Transverse colon (tissue), 4 donors: ENCODE results near the gene MYDGF. TPM values are rescaled to one million over a fixed set of nuclear protein-coding genes. Genes with fewer than 3 reads are reported as not detected.
A peak's percentile ranks its signal among the peaks of the same experiment; 100 is the strongest.

ENCODE experiments used
- DNase-seq: peaks from one replicate; pipeline ENCODE4 v3.0.0-alpha.2; 2019
- H3K27ac ChIP-seq, 4 donors: fragments of 200-600 bp; sonication (generic); 2 replicates each; pipeline ENCODE4 v1.5.1; 2016 to 2018; ENCODE audit warnings: inconsistent platforms in 4 of 4
- H3K27me3 ChIP-seq: fragments of 200-600 bp; sonication (generic); 2 replicates; pipeline ENCODE4 v1.5.1; 2017; ENCODE audit warnings: inconsistent platforms
- H3K36me3 ChIP-seq, 4 donors: fragments of 200-600 bp; sonication (generic); 2 replicates each; pipeline ENCODE4 v1.5.1; 2017 to 2019; ENCODE audit warnings: inconsistent platforms in 4 of 4
- H3K4me1 ChIP-seq, 4 donors: fragments of 200-600 bp; sonication (generic); 2 replicates each; pipeline ENCODE4 v1.5.1; 2017 to 2020; ENCODE audit warnings: inconsistent platforms in 4 of 4
- H3K4me3 ChIP-seq, 4 donors: fragments of 200-600 bp; sonication (generic); 1 replicate in 1 of 4; 2 replicates in 3 of 4; pipeline versions ENCODE4 v1.5.1 to v1.6.1; 2017 to 2019; ENCODE audit warnings: inconsistent platforms in 4 of 4
- H3K9me3 ChIP-seq, 2 donors: fragments of 200-600 bp; sonication (generic); 2 replicates each; pipeline ENCODE4 v1.5.1; 2017 to 2019; ENCODE audit warnings: inconsistent platforms in 2 of 2
- EP300 ChIP-seq: sonication (generic); formaldehyde crosslinking; IDR thresholded peaks from one replicate; pipeline ENCODE4 v1.6.1; 2017; ENCODE audit warnings: antibody characterized with exemption, low read depth
- POLR2A ChIP-seq: fragments of 450-650 bp; IDR thresholded peaks from one replicate; pipeline ENCODE4 v1.6.1; 2016; ENCODE audit warnings: antibody characterized with exemption, mild to moderate bottlenecking, moderate library complexity
- POLR2AphosphoS5 ChIP-seq, 3 donors: sonication (generic); formaldehyde crosslinking; IDR thresholded peaks; one replicate each; pipeline ENCODE4 v1.6.1; 2016; ENCODE audit warnings: antibody characterized with exemption in 3 of 3
- WGBS, 2 donors: methylation state at CpG; one replicate each; pipeline ENCODE4 v1.1.5; 2018; ENCODE audit warnings: low coverage in 1 of 2; 5-methylcytosine and 5-hydroxymethylcytosine counted together
- in situ Hi-C, 4 donors: fragments of 200-750 bp; cut with MboI; loops; one replicate each; pipeline versions ENCODE4 v1.15.0 to v1.15.1; 2017; ENCODE audit warnings: low sequenced_read_pairs in 3 of 4, low pct_ligation_motif_present in 1 of 4, low pct_unique_long_range_greater_than_20kb in 1 of 4
- intact Hi-C: fragments of 100-400 bp; cut with DNase I; formaldehyde crosslinking; loops from one replicate; pipeline ENCODE4 v1.15.1; 2023; ENCODE audit warnings: low total_unique reads
- total RNA-seq, 4 donors: library from RNA; depleted of rRNA; stranded (reverse); fragments of >200 nt; gene quantifications; one replicate each; pipeline ENCODE4 v1.1.0, GENCODE V29; 2016
- TF ChIP-seq, protein P1 (sequence below), 5 experiments: fragments of 200-600 bp in 3 of 5; fragments of 450-650 bp in 2 of 5; sonication (generic) in 3 of 5; IDR thresholded peaks; 1 replicate in 2 of 5; 2 replicates in 3 of 5; pipeline ENCODE4 v1.5.1; 2016 to 2017; ENCODE audit warnings: antibody characterized with exemption in 5 of 5, inconsistent platforms in 3 of 5, mild to moderate bottlenecking in 2 of 5, moderate library complexity in 1 of 5

The MYDGF gene
- total RNA-seq, 4 donors from 2014 or later, result 3.6 to 44.5 (median 22.0) TPM

DNA sequence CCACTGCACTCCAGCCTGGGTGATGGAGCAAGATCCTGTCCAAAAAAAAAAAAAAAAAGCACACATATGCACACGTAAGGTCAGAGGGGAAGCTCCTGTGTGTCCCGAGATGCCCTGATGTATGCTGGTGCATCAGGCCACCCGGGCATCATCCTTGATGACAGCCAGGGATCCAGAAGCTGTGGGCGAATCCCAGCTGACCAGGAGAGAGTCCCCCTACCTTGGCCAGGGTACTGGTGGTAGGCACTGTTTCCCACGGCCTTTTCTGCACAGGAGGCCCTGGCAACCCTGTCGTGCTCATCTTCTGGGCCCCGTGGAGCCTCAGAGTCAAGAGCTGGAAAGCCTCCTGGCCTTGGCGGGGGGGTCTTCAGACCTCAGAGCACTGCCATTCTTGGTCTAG lies 14.0 kb downstream of the MYDGF start:
- H3K4me1 ChIP-seq, result no peaks in the 10 kb centered on the region
- H3K4me3 ChIP-seq, result no peak overlapping the region
- H3K36me3 ChIP-seq, result peaks cover 0 to 34% (median 16%) of the 10 kb centered on the region in 4 donors
- 60 to 76% methylated on average over 1 to 5 of the region's 8 CpGs for WGBS, 2 donors
- H3K9me3 ChIP-seq, result no peaks in the 10 kb centered on the region
- in situ Hi-C loops (no loop called here), intact Hi-C loops (no loop called here)
- TF ChIP-seq POLR2AphosphoS5 (IDR thresholded peaks at IDR 0.05) (peak in 1 of 3 donors; percentile 9), POLR2A (no peak)
- H3K27me3 ChIP-seq, result no peaks in the 10 kb centered on the region
- no peak for DNase-seq
- H3K27ac ChIP-seq, result peak overlapping the region in 1 of 4 donors; percentile 16

DNA sequence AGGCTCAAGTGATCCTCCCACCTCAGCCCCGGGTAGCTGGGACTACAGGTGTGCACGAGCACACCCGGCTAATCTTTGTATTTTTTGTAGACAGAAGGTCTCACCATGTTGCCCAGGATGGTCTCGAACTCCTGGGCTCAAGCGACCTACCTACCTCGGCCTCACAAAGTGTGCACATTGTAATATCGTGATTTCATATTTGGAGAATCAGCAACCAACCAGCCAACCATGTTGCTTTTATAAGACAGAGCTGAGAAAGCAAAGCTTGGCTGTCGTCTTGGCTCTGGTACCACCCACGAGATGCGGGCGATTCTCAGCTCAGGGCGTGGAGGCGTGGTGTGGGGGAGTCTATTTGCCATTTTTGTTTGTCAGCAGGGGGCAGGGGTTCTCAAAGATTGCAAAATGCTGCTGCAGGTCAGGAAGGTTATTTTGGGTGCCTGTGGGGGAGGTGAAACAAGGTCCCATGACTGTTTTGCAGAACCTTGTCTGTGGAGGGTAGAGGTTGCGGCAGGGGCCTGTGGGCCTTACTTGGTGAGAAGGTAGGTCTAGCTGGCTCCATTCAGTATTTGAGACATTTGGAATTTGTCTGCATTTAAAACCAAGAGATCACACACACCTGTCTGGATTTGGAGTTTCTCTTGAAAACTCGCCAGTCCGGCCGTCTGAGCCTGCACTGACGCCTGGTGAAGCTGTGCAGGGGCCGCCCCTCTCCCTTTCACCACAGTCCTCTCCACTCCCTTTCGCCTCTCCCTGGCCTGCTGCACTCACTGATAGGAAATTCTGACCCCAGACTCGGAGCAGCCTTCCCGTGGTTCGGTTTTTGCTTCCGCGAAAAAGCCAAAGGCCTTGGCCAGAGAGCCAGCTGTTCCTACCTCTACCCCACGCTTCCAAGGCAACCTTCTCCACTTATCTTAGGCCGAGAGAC lies 15.4 kb downstream of the MYDGF start:
- Histone ChIP-seq H3K4me1 (no peaks in the 10 kb centered on the region), H3K27me3 (no peaks in the 10 kb centered on the region), H3K9me3 (no peaks in the 10 kb centered on the region), H3K4me3 (no peak overlapping the region), H3K36me3 (peaks cover 0 to 31% (median 14%) of the 10 kb centered on the region in 4 donors), H3K27ac (no peak overlapping the region)
- TF ChIP-seq, protein P1, sequence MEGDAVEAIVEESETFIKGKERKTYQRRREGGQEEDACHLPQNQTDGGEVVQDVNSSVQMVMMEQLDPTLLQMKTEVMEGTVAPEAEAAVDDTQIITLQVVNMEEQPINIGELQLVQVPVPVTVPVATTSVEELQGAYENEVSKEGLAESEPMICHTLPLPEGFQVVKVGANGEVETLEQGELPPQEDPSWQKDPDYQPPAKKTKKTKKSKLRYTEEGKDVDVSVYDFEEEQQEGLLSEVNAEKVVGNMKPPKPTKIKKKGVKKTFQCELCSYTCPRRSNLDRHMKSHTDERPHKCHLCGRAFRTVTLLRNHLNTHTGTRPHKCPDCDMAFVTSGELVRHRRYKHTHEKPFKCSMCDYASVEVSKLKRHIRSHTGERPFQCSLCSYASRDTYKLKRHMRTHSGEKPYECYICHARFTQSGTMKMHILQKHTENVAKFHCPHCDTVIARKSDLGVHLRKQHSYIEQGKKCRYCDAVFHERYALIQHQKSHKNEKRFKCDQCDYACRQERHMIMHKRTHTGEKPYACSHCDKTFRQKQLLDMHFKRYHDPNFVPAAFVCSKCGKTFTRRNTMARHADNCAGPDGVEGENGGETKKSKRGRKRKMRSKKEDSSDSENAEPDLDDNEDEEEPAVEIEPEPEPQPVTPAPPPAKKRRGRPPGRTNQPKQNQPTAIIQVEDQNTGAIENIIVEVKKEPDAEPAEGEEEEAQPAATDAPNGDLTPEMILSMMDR (IDR thresholded peaks at IDR 0.05), result no peak
- TF ChIP-seq POLR2A (no peak), EP300 (no peak), POLR2AphosphoS5 (IDR thresholded peaks at IDR 0.05) (no peak)
- in situ Hi-C loops, result no loop called here
- intact Hi-C loops, result no loop called here
- DNase-seq, result no peak
- 85% methylated on average over 27 of the region's 27 CpGs; no CpG with 5 or more reads in 1 of the 2 donors for WGBS, 2 donors

DNA sequence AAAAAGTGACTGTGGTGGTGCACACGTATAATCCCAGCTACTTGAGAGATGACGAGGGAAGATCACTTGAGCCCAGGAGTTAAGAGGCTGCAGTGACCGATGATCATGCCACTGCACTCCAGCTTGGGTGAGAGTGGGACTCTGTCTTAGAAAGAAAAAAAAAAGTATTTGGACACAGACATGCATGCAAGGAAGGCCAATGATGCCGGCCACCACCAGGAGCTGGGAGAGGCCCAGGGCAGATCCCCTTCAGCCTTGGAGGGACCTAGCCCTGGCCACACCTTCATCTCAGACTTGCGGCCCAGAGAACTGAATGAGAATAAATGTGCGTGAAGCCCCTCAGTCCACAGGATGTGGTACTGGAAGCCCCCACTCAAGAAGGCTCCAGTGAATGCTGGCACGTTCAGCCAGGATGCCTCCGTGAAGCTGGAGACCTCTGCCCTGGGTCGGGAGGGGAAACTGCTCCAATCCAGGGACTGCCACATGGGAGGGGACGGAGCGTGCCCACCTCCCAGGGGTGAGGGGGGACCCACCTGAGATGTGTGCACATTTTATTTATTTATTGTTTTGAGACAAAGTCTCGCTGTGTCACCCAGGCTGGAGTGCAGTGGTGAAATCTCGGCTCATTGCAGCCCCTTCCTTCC lies 16.2 kb downstream of the MYDGF start:
- TF ChIP-seq EP300 (no peak), POLR2A (no peak), POLR2AphosphoS5 (IDR thresholded peaks at IDR 0.05) (no peak)
- TF ChIP-seq, protein P1 (IDR thresholded peaks at IDR 0.05), result no peak
- H3K4me3 ChIP-seq, result no peak overlapping the region
- H3K36me3 ChIP-seq, result peaks cover 0 to 23% (median 10%) of the 10 kb centered on the region in 4 donors
- H3K27me3 ChIP-seq, result no peaks in the 10 kb centered on the region
- DNase-seq, result no peak
- H3K4me1 ChIP-seq, result no peaks in the 10 kb centered on the region
- intact Hi-C loops (no loop called here), in situ Hi-C loops (no loop called here)
- no peaks in the 10 kb centered on the region for H3K9me3 ChIP-seq
- H3K27ac ChIP-seq, result no peak overlapping the region
- WGBS, 2 donors, result 81 to 89% methylated on average over 4 to 11 of the region's 13 CpGs

DNA sequence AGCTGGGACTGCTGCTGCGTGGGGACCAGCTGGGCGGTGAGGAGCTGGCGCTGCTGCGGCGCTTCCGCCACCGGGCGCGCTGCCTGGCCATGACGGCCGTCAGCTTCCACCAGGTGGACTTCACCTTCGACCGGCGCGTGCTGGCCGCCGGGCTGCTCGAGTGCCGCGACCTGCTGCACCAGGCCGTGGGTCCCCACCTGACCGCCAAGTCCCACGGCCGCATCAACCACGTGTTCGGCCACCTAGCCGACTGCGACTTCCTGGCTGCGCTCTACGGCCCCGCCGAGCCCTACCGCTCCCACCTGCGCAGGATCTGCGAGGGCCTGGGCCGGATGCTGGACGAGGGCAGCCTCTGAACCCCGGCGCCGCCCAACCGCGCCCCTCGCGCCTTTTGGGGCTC lies 18.1 kb downstream of the MYDGF start:
- Histone ChIP-seq H3K4me1 (peaks cover 0 to 12% (median 5%) of the 10 kb centered on the region in 4 donors), H3K9me3 (no peaks in the 10 kb centered on the region), H3K27me3 (no peaks in the 10 kb centered on the region), H3K36me3 (peaks cover 0 to 6% (median 1%) of the 10 kb centered on the region in 4 donors), H3K4me3 (no peak overlapping the region), H3K27ac (no peak overlapping the region)
- TF ChIP-seq EP300, result no peak
- no peak for TF ChIP-seq POLR2AphosphoS5 (IDR thresholded peaks at IDR 0.05)
- no peak for TF ChIP-seq POLR2A
- TF ChIP-seq, protein P1 (IDR thresholded peaks at IDR 0.05), result no peak
- 94% methylated on average over 41 of the region's 44 CpGs; no CpG with 5 or more reads in 1 of the 2 donors for WGBS, 2 donors
- in situ Hi-C loops, result no loop called here
- intact Hi-C loops, result no loop called here
- no peak for DNase-seq
